Measurements from ENCODE around the gene CYFIP2.

CYFIP2 gene

DNA sequence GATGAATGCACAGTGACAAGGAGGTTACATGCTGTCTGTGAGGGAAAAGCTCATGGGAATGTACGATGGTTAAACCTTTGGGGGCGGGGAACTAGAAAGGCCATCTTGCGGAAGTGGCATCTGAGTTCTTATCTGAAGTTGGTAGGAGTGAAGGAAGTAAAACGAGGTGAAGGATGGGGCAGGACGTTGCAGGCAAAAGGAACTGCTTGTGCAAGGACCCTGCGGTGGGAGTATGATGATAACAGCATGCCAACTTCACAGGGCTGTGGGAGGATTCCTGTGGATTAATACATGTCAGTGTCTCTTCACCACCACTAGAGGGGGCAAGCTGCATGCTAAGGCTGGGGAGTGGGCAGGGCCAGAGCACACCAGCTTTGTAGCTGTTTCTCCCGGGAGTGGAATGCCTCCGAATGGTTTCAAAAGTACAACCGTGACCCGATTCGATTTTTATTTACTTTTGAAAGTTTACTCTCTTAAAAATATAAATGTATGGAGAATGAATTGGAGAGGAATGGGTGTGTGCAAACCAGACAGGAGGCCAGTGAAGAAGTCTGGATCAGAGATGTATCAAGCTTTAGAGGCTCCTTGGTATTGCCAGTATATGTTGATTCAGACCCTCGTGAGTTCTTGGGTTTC, 62.5 kb downstream of the CYFIP2 start:
- peak; percentile 75 for DNase-seq

GRCh38 chr5:157331807-157332206, 65.9 kb downstream of the CYFIP2 start:
- DNase-seq = no peak

- DNase-seq = no peak
Observed at GRCh38 chr5:157335534-157336422, 69.9 kb downstream of the CYFIP2 start.

DNA sequence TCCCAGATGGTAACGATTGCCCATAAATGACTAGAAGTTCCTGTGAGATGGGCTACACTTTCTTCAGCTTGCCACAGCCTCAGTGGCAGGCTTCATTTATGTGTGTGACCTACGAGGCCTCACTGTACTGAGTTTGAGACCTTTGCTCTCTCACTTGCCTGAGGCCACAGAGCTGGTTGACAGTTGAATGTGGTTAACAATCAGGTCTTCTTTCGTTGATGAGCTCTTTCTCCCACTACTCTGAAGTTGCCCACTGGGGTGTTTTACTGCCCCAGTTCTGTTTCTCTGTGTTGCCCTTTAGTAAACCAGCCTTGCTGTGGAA, 70.5 kb downstream of the CYFIP2 start:
- no peak for DNase-seq

- DNase-seq = no peak
Observed at GRCh38 chr5:157339409-157339808, 73.5 kb downstream of the CYFIP2 start.

DNA sequence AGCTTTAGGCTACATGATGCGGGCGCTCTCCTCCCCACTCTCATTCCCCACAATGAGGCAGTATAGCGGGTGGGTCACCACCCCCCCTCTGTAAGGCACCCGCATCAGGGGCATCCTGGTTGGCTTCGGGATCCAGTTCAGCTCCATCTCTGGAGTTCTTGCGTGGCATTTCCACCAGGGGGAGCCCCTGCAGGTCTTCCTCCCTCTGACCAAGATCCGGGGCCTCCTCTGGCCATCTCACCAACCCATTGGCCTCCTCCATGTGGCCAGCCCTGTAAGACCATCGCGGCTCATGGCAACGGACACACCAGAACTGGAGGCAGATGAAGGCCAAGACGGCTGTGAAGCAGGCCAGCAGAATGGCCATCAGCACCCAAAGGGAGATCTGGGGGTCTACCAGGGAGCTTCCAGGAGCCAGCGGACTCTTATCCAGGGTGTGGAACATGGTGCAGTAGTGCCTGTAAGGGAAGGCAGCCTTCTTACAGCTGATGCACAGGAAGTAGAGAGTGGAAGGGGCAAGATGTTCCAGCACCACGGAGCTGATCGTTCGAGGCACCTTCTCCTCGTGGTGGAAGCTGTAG, 77.0 kb downstream of the CYFIP2 start:
- DNase-seq = no peak

DNA sequence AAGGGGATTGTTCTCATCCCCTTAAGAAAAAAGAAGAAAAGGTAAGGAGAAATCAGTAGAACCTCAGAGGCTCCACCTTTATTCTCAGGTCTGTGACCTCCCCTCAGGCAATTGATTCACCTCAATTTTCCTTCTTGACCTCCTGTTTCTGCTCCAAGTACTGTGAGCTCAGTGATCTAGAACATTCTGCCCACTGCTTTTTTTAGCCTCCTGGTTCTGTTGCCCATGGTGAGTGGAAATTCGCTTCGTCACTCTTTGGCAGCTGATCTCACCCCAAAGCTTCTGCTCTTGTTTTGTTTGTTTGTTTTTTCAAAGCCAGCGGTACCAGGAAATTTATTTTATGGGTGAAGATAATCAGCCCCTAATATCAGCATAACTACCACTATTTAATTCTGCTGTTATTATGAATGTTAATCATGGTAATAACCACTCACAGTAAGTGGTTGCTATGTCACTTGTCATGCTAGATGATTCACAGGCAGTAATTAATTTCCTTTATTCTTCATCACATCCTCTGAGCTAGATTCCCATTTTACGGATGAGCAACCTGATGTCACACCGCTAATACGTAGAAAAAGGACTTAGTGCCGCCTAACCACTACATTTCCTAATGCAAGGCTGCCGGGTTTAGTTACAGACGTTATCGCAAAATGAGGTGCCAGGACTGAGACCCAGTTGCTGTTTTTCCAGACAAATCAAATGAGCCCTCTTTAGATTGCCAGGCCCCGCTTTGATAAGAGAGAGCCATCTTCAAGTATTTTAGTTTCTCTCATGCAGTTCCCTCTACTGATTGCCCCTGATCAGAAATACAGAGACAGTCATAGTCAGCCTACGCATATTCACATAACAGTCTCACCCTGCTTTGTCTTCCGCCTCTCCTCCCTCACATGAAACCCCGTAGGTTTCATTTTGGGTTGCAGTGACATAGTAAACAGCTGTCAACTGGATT, 78.2 kb downstream of the CYFIP2 start:
- no peak for DNase-seq

DNA sequence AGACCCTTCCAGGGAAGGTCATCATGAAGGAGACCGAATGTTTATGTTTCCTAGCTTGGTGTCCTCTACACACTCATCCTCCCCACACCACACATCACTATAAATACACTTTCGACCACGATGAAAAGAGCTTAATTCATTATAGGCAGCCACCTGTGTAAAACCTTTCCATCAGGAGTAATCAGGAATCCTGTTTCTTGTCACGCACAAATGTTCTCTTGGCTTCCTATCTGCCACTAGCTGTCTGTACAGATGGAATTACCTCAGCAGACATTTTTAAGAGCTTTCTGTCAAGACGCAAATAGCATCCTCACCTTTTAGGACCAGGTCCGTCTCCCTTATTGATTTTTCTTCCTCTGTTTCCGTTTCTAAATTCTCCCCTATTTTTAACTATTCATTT, 79.1 kb downstream of the CYFIP2 start:
- DNase-seq = no peak

GRCh38 chr5:157345485-157345884, 79.6 kb downstream of the CYFIP2 start:
- DNase-seq = peak; percentile 35

DNA sequence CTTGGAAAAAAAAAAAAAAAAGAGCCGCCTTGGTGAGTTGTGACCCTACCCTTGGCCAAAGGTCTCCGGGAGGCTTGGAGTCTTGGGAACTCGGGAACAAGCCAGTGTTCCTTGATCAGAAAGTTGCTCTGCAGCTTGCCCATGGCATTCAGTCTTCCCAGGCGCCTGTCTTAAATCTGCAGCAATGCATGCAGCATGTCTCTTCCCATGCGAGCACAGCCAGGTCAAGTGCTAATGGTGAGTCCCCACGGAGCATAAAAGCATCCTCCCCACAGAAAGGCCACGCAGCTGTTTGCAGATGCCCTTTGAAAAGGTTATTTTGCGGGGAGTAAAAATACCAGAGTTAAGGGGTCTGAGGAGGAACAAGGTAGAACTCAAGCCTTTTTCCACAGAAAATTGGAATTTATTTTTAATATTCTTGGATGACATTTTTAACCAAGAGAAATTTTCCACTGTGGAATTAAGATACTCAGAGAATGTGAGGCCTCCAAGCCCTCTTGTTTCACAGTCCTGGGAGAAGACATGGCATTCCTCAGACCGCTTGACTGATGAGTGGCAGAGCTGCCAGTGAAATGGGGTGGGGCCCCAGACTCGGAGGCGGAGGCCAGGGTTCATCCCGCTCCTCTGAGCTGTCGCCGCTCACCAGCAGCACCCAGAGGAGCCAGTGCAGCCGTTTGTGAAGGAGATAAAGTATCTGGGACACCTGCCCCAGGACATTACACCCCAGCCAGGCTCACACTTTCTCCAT, 81.6 kb downstream of the CYFIP2 start:
- no peak for DNase-seq

- no peak for DNase-seq
Observed at GRCh38 chr5:157348049-157348400, 82.1 kb downstream of the CYFIP2 start.

DNA sequence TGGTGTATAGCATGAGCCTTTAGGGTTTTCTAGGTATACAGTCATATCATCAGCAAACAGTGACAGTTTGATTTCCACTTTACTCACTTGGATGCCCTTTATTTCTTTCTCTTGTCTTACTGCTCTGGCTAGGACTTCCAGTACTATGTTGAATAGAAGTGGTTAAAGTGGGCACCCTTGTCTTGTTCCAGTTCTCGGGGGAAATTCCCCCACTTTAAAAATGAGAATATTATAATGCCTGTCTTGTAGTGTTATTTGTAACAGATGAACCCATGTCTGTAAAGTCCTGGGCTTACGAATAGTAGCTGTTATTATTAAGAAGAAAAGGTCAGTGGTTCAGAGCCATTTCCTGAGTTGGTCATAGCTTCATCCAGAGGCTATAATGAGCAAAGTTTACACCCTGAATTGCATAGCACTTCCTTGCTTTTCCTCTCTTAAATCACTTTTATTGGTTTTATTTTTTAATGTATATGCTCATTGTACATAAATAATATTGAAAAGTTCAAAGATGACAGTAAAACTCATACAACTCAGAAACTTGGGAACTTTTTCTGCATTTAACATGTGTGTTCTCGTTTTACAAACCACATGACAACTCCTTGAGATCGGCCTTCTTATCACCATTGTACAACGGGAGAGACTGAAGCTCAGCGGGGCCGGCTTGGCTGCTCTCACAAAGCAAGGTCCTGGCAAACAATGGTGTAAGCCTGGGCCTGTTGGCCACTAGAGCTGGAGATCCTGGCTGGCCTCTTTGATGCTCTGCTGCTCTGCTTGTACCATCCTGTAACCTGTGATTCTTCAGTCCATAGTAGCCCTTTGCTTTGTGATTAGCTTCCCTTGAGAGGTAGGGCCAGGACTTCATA, 85.2 kb downstream of the CYFIP2 start:
- DNase-seq = no peak

DNA sequence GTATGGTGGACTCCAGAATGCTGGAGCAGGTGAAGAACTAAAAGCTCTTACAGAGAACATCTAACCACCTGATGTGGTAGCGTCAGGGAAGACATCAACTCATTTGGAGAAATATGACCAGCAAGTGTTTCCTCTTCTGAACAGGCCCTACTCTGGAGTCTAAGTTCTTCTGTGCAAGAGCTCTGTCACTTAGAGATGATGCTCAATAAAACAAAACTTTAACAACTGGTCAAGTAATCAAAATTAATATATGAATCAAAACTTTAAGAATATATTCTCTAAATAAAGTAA, 85.8 kb downstream of the CYFIP2 start:
- DNase-seq = no peak

DNA sequence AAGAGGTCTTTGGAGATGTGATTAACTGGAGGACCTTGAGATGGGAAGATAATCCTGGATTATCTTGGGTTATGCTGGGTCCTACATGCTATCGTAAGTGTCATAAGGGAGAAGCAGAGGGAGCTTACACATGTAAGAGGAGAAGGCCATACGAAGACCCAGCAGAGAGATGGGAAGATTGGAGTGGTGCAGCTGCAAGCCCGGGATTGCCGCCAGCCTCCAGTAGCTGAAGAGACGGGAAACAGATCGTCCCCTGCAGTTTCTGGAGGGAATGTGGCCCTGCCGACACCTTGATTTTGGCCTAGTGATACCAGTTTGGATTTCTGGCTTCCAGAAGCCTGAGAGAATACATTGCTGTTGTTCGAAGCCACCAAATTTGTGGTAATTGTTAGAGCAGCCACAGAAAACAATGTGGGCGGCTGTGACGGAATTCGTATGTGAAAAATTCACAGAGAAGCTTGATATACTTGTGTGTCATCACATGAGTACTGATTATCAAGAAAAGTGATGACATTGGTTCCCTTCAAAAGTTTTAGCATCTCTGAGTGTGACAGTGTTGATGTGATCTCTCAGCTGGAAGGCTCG, 86.9 kb downstream of the CYFIP2 start:
- DNase-seq = no peak

DNA sequence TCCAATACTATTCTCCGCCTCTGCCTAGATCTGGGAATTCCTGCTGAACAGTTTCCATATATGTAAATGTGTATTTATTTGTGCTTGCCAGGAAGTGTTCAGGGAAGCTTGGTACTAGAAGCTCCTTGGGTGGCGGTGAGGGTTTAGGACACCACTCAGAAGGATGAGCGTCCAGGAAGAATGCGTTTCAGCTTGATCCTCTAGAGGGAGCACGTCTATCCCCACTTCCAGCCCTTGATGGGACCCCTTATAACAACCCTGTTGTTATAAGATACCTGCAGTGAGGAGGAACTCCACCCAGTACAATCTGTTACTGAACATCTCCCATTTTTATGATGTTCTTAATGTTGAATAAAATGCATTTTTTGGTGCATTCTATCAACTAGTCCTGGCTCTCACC, 88.9 kb downstream of the CYFIP2 start:
- DNase-seq = no peak

DNA sequence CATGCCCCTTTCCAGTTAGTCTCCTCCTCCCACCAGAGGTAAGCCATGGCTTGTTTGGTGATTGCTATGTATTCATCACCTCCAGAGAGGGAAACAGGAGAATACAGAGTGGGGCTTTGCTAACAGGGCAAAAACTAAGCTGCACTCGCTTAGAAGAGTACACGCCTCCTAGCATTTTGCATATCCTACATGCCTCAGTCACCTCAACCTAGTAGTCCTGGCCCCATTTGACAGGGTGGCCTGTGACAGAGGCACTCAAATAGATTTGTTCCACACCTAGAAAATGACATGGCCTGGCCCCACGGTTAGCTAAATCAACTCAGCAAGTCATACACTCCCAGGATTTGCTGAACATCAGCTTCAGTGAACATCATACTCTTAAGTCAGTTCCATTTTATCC, 90.7 kb downstream of the CYFIP2 start:
- no peak for DNase-seq

DNA sequence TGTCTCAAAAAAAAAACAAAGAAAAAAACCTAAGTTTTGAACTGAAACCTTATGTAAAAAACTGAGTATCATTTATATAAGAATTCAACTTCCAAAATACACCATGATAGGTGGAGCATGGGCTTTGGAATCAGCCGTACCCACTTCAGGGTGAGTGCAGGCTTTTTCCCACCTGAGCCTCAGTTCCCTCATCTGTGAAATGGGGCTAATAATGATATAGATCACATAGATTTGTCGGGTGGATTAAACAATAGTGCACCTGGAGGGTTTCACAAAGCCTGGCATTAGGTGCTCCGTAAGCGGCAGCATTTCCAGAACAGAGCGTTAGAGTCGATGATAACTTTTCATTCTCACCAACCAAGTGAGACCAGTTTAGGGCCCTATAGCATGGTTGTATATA, 91.9 kb downstream of the CYFIP2 start:
- no peak for DNase-seq

DNA sequence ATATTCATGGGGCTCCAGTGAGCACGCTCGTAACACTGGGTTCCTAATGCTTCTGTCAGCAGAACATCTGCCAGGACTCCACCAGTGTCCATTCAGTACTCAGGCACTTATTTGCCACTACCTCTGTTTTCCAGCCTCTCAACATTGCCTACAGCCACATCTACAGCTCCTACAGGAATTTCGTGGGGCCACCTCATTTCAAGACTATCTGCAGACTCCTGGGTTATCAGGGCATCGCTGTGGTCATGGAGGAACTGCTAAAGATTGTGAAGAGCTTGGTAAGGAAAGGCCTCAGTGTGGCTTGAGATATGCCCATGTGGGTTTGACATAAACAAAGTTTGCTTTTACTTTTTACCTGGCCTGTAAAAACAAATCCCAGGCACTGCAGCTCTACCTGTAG, 92.9 kb downstream of the CYFIP2 start:
- no peak for DNase-seq

DNA sequence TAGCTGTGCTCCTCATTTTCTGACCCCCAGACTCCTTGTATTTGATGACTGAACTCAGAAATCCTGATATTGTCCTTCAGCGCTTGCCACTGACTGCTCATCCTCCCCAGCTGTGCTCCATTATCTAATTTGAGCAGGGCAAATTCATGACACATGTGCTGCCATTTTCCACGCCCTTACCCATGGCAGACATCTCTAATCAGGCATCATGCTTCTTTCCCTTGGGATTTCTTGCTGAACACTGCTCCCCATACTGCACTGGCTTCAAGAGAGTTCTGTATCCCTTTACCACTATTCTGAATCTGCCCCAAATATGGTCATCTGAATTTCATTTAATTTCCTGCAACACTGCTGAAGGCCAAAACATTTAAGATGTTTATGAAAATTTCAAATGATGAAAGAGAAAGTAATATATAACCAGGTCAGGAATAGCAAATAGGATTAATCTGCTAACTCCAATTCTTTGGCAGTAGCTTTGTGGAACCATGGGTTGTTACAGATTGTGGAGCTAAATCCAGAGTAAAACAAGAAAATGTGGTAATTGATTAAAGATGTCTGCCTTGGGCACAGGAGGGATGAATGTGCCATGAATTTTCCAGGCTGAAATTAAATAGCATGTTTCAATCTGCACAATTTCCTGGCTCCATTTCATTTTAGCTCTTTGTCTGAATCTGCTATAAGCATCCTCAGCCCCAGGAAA, 93.6 kb downstream of the CYFIP2 start:
- no peak for DNase-seq

GRCh38 chr5:157362012-157362411, 96.1 kb downstream of the CYFIP2 start:
- no peak for DNase-seq

- DNase-seq = no peak
Observed at GRCh38 chr5:157362502-157362901, 96.6 kb downstream of the CYFIP2 start.
